HG03103 (cell line): ENCODE measurements around the gene FSTL5.
"Not testable (repeated sequence)": the region's sequence is repeated elsewhere in the genome, so short reads cannot be mapped to it uniquely, and the experiment has no call there.

Experiments used
- ATAC-seq: cut with Tn5 transposase; IDR thresholded peaks from one replicate; pipeline ENCODE4 v1.9.1; 2021; ENCODE audit warnings: low read depth; ENCODE audit not compliant: unreplicated experiment

The FSTL5 gene

GRCh38 chr4:162163892-162164759 is at the start of gene FSTL5:
Gene FSTL5 (minus strand): TSS chr4:162164000. CDS start chr4:162111396, 52,604 bp downstream.
- ATAC-seq: peak; percentile 69

- no peak for ATAC-seq
These were observed 45.9 kb upstream of the FSTL5 start for GRCh38 chr4:162209706-162210105.

GRCh38 chr4:162203478-162203877 is 39.7 kb upstream of the FSTL5 start:
- not testable (repeated sequence) for ATAC-seq

- no peak for ATAC-seq
These were observed 37.9 kb upstream of the FSTL5 start for GRCh38 chr4:162201673-162202072.

- no peak for ATAC-seq
These were observed 6.7 kb upstream of the FSTL5 start for GRCh38 chr4:162170509-162170908.

- ATAC-seq: no peak
These were observed 1.2 kb upstream of the FSTL5 start for GRCh38 chr4:162164906-162165510.

GRCh38 chr4:162162672-162163071 is 1.1 kb downstream of the FSTL5 start:
- ATAC-seq: no peak

- ATAC-seq: no peak
These were observed 6.6 kb downstream of the FSTL5 start for GRCh38 chr4:162157241-162157640.

- no peak for ATAC-seq
These were observed 8.8 kb downstream of the FSTL5 start for GRCh38 chr4:162154862-162155540.

GRCh38 chr4:162151850-162152249 is 11.9 kb downstream of the FSTL5 start:
- no peak for ATAC-seq

- ATAC-seq: no peak
These were observed 12.4 kb downstream of the FSTL5 start for GRCh38 chr4:162151386-162151785.

- no peak for ATAC-seq
These were observed 14.2 kb downstream of the FSTL5 start for GRCh38 chr4:162149644-162150043.

GRCh38 chr4:162140051-162140683 is 23.6 kb downstream of the FSTL5 start:
- ATAC-seq: no peak

- no peak for ATAC-seq
These were observed 24.4 kb downstream of the FSTL5 start for GRCh38 chr4:162139412-162139811.

GRCh38 chr4:162131256-162131655 is 32.5 kb downstream of the FSTL5 start:
- no peak for ATAC-seq

GRCh38 chr4:162126729-162127128 is 37.1 kb downstream of the FSTL5 start:
- no peak for ATAC-seq

- ATAC-seq: no peak
These were observed 46.7 kb downstream of the FSTL5 start for GRCh38 chr4:162117051-162117450.

- ATAC-seq: no peak
These were observed 47.6 kb downstream of the FSTL5 start for GRCh38 chr4:162116095-162116779.

GRCh38 chr4:162115333-162115732 is 48.5 kb downstream of the FSTL5 start:
- ATAC-seq: no peak

GRCh38 chr4:162111078-162111477 is 52.7 kb downstream of the FSTL5 start:
- ATAC-seq: no peak
